Midbrain (tissue), 1 donor: ENCODE data around the gene CALHM6.
A peak's percentile ranks its signal among the peaks of the same experiment; 100 is the strongest.

ENCODE experiments used
- DNase-seq: peaks from one replicate; lab custom pipeline; 2025; lab: John Stamatoyannopoulos, UW

Gene CALHM6

DNA sequence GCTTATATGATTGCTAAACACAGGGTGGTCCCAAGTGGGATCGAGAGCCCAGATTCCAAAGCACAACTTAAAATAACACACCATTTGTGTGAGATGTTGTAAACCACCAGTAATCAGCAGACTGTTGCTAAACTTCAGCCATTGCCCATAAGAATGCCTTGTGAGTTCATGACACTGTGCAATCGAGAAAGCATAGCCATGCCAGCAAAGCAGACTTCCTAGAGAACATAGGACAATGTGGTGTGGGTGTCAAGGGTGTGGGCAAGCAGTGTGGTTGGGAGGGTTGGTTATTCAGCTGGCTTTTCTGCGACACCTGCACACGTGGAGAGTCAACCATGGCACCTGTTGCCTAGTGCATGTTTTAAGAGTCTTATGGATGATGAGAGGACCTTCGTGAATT, 16.1 kb upstream of the CALHM6 start:
- no peak for DNase-seq

DNA sequence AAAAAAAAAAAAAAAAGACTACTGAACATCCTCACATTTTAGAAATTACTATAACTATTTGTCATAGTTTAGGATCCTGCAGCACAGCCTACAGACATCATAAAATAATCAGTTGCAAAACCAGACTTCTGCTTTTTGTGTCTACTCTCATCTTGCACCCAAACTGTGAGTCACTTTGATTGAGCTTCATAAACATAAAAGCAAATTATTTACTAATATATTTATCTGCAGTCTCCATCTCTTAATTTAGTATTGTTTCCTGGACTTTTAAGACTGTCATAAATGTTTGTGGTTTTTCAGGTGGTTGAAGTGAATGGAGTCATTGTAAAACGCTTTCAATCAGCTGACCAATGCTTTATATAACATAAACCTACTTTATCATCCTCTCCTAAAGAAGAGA, 14.8 kb upstream of the CALHM6 start:
- no peak for DNase-seq

DNA sequence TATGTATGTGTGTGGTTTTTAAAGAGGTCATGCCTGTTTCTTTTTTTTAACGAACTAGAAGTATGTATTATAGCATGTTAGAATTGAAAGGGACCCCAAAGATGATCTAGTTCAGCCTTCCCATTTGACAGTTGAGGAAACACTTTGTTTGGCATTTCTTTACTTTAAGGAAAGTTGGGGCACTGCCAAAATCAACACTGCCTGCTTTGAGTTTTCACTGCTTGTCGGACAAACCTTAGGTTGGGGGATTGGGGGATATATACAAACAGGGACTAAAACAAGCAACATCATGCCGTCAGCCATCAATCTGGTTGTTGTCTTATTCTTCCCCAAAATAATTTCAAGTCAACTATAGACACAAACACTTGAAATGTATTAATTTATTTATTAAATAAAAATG, 14.1 kb upstream of the CALHM6 start:
- DNase-seq, result no peak

DNA sequence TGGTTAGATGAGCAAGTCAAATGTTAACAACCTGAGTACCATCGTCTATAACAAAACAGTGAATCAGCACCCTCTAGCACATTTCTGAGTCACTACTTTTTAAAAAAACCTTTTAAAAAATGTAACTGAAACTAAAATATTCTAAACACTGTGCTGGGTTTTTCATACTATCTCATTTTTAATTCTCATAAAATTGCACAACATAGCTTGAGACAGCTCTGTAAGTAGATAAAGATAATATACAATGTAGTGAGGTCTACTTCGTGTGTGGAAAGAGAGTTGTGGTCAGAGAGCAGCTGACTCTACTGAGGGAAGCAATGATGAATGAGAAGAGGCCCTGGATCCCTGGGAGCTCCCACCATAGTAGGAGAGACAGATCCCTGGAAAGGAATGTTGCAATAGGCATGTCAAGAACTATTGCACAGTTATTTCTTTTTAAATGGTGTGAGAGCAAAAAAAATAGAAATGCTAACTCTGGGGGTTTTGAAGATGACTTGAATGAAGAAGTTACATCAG, 13.6 kb upstream of the CALHM6 start:
- no peak for DNase-seq

DNA sequence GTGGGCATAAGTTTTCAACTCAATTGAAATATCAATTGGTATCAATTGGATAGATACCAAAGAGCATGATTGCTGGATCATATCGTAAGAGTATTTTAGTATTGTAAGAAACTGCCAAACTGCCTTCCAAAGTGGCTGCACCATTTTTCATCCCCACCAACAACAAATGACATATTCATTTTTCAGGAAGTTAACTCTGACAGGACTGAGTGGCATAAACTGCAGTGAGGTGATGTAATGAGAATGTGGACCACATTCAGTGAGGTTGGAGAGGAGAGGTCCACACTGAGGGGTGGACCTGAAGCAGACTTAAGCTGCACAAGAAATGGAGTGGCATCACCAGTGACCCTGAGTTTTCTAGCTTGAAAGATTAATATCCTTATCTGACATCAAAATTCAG, 11.6 kb upstream of the CALHM6 start:
- no peak for DNase-seq

DNA sequence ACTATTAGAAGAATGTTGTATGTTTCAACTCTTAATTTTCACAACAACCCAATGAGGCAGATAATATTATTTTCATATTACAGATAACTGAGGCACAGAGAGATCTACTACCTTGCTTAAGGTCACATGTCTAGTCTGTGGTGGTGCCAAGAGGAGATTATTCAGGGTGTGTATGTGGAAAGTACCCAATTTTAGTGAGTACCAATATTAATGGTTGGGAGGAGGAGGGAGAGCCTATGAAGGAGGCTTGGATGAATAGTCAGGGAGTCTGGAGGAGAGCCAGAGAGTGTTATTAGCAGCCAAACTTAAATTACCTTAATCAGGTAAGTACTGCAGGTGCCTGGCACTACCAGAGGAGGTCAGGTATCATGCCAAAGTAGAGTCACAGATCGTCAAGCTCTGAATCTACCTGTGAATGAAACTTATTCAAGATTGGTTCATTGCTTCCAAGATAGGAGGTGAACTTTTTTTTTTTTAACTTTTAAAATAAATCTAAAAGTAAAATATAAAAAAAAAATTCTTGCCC, 10.9 kb upstream of the CALHM6 start:
- no peak for DNase-seq

DNA sequence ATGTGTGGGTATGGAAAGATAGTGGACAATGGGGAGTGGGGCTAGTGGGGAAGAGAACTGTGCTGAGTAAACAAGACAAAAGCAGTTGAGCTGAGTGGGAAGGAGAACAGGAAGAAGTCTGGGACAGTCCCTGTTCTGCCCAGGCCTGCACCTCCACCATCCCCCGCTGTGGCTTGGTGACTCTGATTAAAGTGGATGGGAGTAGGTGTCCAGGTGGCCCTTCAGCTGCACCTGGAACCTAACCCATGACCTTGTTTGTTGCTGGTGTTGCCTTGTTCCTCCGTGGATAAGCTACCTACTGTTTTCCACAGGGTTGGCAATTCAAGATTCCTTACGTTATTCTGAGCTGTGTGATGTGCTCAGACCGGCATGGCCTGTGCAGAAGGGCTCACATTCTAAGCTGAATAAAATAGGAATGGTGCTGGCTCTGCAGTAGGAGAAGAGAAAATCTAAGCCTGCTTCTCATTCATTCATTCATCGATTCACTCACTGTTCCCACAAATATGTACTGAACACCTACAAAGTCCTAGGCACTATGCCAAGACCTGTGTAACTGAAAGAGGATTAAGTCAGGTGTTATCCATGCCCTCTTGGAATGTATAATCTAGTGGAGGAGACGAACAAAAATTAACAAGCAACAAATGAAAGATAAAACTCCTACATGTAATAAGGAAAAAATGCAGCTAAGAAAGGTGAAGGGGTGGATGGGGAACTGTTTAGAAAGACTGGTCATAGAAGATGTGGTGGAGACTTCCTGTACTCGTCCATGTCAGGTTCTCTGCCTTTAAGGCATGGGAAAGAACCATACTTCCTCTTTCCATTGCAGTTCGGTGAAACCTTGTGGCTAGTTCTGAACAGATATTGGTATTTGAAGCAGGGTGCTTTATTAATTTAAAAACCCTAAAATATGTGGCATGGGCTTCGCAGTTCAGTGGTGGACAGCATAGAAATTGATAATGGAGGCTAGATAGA, 10.1 kb upstream of the CALHM6 start:
- peak; percentile 6 for DNase-seq

DNA sequence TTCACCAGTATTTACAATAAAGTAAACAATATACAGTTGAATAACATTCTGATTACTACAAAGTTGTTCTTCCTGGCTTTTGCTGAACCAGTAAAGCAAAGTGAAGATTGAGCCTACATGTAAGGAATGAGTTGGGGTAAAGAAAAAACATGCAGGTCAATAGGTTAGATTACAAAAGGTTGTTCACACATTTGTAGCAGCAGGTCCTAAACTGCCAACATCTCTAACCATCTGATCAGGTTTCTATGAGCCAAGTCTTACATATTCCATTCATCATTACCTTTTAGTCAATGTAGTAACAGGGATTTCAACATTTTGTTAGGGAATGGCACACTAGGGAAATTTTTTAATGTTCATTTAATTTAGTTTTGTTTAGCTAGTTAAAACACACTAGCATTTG, 9.3 kb upstream of the CALHM6 start:
- no peak for DNase-seq

DNA sequence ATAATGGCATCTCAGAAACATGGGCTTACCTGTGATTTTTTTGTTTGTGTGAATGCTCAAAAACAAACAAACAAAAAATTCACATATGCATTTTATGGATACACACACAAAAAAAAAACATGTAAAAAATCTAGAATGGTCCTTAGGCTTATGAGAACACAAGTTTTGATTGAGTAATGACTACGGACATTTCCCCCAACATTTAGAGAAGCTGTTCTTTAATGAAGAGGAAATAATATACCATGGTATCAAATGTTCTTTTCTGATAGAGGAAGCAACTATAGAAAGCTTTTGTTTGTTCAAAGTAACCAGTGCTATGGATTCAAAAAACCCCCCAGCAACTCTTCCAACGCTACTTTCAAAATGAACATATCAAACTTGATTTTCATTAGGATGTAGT, 8.6 kb upstream of the CALHM6 start:
- DNase-seq, result no peak

DNA sequence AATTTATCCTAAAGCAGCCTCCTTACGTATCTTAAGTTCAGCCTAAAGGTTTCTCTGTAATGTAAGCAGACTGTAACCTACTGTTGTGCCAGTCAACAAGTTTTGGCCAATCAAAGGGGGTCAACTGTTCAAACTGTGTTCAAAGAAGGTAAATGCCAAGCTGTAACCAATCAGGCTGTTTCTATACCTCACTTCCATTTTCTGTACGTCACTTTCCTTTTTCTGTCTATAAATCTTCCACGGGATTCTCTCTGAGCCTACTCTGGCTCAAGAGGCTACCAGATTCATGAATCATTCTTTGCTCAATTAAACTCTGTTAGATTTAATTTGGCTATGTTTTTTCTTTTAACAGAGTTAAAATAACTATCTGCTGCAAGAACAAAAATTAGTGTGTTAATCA, 5.1 kb upstream of the CALHM6 start:
- no peak for DNase-seq

DNA sequence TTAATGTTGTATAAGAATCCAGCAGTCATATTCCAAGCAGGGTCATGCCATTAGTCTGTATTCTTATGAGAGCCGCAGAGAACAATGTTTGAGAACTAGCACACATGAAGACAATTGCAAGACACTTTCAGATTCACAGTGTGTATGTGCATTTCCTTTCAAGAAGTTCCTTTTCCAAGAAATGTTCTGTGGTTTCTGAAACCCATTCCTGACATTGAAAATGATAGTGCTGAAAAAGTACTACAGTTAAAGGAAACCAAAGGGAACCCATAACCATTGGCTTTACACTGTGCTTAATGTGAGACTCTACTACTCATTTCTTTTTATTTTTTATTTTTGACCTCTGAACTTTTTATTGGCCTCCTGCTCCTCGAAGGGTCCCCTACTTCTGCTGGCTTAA, 4.2 kb upstream of the CALHM6 start:
- no peak for DNase-seq

DNA sequence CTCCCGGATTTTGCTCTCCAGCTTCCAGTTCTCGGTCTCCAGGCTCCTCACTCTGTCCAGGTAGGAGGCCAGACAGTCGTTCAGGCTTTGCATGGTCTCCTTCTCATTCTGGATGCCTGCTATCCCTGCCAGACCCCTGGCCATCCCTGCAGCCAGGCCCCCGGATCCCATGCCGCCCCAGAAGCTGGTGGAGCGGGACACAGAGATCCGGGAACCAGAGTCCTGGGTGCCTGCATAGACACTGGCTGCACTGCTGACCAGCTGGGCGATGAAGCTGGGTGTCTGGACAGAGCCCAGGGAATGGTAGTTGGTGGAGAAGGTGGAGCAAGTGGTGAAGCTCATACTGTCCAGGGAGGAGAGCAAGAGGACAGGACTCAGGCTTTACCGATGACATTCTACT, 2.9 kb upstream of the CALHM6 start:
- DNase-seq, result no peak

DNA sequence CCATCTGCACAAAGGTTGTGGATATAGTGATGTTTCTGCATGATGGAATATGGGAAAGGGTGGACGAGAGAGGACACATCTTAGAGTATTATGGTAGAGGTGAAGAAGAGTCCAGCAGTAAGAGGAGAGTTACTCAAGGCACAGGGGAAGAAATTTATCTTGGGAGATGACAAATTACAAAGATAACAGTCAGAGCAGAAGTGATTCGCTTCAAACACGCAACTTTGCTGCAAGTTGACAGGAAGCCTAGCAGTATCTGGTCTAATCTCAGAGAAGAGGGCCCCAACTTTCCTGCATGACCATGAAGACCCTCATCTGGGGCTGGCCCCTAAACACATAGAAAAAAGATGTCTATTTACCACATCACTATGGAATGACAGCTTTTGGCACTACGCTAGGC, 1.2 kb upstream of the CALHM6 start:
- DNase-seq, result no peak

DNA sequence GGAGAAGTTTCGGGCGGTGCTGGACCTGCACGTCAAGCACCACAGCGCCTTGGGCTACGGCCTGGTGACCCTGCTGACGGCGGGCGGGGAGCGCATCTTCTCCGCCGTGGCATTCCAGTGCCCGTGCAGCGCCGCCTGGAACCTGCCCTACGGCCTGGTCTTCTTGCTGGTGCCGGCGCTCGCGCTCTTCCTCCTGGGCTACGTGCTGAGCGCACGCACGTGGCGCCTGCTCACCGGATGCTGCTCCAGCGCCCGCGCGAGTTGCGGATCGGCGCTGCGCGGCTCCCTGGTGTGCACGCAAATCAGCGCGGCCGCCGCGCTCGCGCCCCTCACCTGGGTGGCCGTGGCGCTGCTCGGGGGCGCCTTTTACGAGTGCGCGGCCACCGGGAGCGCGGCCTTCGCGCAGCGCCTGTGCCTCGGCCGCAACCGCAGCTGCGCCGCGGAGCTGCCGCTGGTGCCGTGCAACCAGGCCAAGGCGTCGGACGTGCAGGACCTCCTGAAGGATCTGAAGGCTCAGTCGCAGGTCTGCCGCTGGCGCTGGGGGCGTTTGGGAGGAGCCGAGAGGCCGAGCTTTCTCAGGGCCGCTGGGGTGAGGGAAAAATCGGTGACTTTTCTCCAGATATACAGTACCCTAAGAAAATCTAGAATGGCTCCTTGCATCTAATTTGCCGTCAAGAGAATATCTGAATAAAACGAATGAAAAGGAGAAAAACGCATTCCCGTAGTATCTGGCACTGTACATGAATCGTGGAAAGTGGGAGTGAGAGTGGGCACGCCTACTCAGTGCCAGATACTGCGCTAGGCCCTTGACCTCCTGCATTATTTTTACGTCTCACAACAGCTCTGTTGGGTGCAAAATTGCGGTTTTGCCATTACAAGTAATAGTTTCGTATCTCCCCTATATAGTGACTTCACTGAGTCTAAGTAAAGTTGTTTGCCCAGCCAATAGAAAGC, 1.0 kb downstream of the CALHM6 start:
- no peak for DNase-seq

DNA sequence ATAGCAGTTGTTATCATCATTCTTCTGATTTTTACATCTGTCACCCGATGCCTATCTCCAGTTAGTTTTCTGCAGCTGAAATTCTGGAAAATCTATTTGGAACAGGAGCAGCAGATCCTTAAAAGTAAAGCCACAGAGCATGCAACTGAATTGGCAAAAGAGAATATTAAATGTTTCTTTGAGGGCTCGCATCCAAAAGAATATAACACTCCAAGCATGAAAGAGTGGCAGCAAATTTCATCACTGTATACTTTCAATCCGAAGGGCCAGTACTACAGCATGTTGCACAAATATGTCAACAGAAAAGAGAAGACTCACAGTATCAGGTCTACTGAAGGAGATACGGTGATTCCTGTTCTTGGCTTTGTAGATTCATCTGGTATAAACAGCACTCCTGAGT, 2.1 kb downstream of the CALHM6 start:
- no peak for DNase-seq

DNA sequence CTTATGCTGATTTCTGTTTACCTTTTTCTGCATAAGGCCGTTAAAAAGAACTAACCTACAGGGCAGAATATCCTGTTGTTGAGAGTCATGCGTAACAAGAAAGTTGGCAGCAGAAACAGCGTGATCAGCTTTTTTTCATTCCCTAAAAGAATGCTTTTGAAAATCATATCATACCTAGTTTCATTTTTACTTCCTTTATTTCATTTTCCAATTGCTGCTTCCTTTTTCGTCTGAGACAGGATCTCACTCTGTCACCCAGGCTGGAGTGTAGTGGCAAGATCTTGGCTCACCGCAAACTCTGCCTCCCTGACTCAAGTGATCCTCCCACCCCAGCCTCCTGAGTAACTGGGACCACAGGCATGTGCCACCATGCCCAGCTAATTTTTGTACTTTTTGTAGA, 4.1 kb downstream of the CALHM6 start:
- DNase-seq, result no peak

DNA sequence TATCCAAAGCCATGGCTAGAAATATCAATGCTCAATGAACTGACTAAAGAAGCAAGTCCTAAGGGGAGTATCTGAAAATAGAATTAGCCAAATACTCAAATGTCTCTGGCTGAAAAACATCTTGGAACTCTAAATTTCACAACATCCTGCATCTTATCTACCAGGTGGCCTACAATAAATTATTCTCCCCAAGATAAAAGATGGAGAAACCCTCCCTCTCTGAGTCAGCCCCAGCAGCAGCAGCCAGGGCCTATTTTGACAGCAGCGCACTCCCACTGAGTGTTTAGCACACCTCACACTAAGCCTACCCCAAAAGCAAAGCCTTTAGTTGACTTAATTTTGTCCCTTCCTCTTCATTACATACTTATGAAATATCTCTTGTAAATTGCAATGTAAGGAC, 5.9 kb downstream of the CALHM6 start:
- no peak for DNase-seq

DNA sequence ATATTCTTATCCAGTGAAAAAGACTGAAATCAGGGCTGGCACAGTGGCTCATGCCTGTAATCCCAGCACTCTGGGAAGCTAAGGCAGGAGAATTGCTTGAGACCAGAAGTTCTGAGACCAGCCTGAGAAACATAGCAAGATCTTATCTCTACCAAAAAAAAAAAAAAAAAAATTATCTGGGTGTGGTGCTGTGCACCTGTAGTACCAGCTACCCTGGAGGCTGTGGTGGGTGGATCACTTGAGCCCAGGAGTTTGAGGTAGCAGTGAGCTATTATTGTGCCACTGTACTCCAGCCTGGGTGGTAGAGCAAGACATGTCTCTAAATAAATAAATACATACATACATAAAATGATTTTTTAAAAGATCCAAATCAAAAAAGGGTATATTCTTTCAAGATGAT, 6.3 kb downstream of the CALHM6 start:
- no peak for DNase-seq

DNA sequence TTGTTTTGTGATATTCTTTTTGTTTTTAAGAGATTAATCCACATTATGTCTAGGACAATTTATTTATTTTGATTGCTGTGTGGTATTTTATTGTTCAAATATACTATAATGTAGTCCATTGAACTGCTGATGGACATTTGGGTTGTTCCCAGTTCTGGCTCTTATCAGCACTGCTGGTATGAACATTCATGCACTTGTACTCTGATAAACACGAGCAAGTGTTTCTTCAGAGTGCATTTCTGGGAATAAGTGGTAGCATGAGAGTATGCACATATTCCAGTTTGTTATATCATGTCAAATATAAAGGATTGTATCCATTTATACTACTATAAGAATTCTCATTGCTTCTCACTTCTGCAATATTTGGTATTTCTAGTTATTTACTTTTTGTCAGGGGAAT, 7.1 kb downstream of the CALHM6 start:
- no peak for DNase-seq

DNA sequence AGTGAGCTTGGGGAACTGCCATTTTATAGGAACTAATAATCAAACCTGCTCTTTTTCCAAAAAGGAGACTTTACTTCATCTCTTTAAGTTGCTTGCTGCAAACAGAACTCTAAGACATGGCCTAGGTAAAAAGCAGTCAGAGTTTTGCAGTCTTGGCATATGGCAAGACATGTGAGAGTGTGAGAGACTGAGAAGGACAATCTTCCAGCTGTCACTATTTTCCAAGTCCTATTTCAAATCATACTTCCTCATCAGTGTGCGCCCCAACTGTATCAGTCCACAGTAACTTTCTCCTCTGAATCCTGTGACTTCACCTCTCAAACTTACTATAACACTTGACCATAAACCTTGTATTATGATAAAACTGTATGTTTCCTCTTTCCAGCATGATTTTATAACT, 10.4 kb downstream of the CALHM6 start:
- DNase-seq, result no peak

DNA sequence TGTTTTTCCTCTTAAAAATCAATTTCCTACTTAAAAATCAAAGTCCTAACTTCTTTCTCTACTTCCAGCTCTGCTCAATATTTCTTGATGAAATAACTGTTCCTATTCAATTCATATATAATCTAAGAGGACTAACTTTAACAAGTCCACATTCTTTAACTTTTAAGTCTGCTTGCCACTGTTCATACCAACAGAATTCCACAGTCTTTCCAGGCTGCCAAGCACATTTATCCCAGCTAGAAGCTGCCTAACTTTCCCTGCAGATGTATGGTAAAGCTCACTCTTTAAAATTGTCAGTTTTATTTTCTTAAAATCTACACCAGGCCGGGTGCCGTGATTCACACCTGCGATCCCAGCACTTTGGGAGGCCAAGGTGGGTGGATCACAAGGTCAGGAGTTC, 11.5 kb downstream of the CALHM6 start:
- no peak for DNase-seq

DNA sequence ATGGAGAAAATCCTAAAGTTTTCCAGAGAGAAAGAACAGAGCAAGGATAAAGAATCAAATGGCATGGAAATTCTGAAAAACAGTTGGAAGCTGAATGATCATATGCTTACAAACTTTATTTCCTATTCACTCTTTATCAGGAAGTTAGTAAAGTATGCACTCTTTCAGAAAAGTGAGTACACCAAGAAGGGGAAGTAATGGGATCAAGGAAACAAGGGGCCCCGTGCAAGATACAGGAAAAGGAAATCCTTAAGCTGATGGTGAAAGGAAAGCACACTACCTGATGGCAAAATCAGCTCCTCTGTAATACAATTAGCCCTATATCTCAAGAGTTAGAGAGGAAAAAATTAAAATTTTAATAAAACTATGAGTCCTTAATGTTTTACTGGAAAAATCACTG, 14.0 kb downstream of the CALHM6 start:
- no peak for DNase-seq
